Esophagus squamous epithelium (tissue), 4 donors: ENCODE results near the gene ANKRD13B.

Experiments
- CTCF ChIP-seq, 6 experiments: fragments of 450-650 bp in 4 of 6; fragments of 200-600 bp in 2 of 6; sonication (generic) in 2 of 6; IDR thresholded peaks; one replicate each; pipeline ENCODE4 v1.5.1; 2016 to 2019; ENCODE audit warnings: antibody characterized with exemption in 6 of 6, mild to moderate bottlenecking in 4 of 6, moderate library complexity in 4 of 6
- POLR2A ChIP-seq, 4 donors: fragments of 450-650 bp; IDR thresholded peaks; one replicate each; pipeline ENCODE4 v1.6.1; 2017; ENCODE audit warnings: antibody characterized with exemption in 4 of 4, mild to moderate bottlenecking in 4 of 4, moderate library complexity in 3 of 4

DNA sequence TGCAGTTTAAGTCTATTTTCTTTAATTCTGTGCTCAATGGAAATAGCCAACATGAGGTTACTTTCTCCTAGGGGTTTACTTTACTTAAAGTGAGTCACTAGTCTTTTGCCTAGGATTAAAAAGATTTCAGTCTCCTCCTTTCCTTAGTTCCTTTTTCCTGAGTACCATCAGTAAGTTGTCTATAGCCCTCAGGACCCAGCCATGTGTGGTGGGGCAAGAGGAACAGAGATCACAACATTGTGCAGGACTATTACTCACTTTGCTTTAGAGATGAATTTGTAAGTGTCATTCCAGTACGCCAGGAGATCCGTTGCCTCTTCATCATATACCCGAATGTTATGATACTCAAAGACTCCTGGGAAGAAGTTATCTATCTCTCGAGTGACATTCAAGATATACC lies 57.5 kb downstream of the ANKRD13B start:
- TF ChIP-seq CTCF (IDR thresholded peaks at IDR 0.05): no peak
- no peak for TF ChIP-seq POLR2A (IDR thresholded peaks at IDR 0.05)
